HUES6 (cell line): ENCODE results near the gene TRAPPC14.

ENCODE experiments used
- H3K27ac ChIP-seq: 2 replicates; pipeline ENCODE4 v1.7.0; 2013; ENCODE audit warnings: low read depth, mild to moderate bottlenecking, low read length, inconsistent platforms
- H3K27me3 ChIP-seq: 2 replicates; pipeline ENCODE4 v1.6.1; 2013; ENCODE audit warnings: low read length; ENCODE audit not compliant: control insufficient read depth, insufficient read depth
- H3K36me3 ChIP-seq: 2 replicates; pipeline ENCODE4 v1.6.1; 2013; ENCODE audit warnings: low read length; ENCODE audit not compliant: control insufficient read depth, insufficient read depth
- H3K4me1 ChIP-seq: 2 replicates; pipeline ENCODE4 v1.6.1; 2013; ENCODE audit warnings: low read length; ENCODE audit not compliant: control insufficient read depth, insufficient read depth
- H3K4me3 ChIP-seq: 2 replicates; pipeline ENCODE4 v1.5.1; 2013; ENCODE audit warnings: low read depth, low read length
- H3K9ac ChIP-seq: one replicate; pipeline ENCODE4 v1.6.1; 2013; ENCODE audit warnings: mild to moderate bottlenecking, low read length
- H3K9me3 ChIP-seq: 2 replicates; pipeline ENCODE4 v1.6.1; 2013; ENCODE audit warnings: low read depth, low read length; ENCODE audit not compliant: control insufficient read depth, insufficient read depth

Gene TRAPPC14

GRCh38 chr7:100105534-100105933, 53.0 kb downstream of the TRAPPC14 start:
- H3K9me3 ChIP-seq: no peaks in the 10 kb centered on the region
- peaks cover 65% of the 10 kb centered on the region for H3K36me3 ChIP-seq
- peaks cover 6% of the 10 kb centered on the region; the same call in 1 of the 2 replicates for H3K4me1 ChIP-seq
- H3K9ac ChIP-seq: no peak overlapping the region
- no peak overlapping the region for H3K4me3 ChIP-seq
- no peak overlapping the region for H3K27ac ChIP-seq
- H3K27me3 ChIP-seq: no peaks in the 10 kb centered on the region
